GM10266 (cell line): Measurements from ENCODE around the gene LYRM7.
"Not testable (repeated sequence)": the region's sequence is repeated elsewhere in the genome, so short reads cannot be mapped to it uniquely, and the experiment has no call there.

Experiments
- DNase-seq: peaks from one replicate; pipeline ENCODE4 v3.0.0; 2012; ENCODE audit errors: extremely low spot score
- TF ChIP-seq, protein P1 (sequence below): IDR thresholded peaks from 2 replicates; pipeline ENCODE4 v1.5.1; 2012; ENCODE audit warnings: mild to moderate bottlenecking, low read depth; ENCODE audit not compliant: control insufficient read depth, insufficient read depth; ENCODE audit errors: missing control alignments

LYRM7 gene

DNA sequence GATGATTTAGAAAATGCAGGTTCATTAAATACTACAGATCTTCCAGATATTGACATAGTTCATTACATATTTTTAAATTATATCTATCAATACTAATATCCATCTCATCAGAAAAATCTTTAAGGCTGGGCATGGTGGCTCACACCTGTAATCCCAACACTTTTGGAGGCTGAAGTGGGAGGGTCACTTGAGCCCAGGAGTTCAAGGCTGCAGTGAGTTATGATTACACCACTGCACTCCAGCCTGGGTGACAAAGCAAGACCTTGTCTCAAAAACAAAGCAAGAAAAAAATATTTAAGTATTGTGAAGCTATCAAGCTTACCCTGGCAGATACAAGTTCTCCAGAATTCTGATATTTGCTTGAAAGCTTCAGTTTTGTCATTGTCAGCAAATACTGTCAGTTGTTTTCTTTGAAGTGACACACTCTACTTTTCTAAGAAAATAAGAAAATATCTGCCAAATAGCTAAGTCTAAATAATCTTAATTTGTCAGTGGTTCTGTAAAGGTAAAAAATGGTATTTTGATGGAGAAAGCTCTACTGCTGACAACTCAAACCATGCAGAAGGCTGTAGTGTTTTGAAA lies 14.9 kb downstream of the LYRM7 start:
- DNase-seq, result no peak
- TF ChIP-seq, protein P1, sequence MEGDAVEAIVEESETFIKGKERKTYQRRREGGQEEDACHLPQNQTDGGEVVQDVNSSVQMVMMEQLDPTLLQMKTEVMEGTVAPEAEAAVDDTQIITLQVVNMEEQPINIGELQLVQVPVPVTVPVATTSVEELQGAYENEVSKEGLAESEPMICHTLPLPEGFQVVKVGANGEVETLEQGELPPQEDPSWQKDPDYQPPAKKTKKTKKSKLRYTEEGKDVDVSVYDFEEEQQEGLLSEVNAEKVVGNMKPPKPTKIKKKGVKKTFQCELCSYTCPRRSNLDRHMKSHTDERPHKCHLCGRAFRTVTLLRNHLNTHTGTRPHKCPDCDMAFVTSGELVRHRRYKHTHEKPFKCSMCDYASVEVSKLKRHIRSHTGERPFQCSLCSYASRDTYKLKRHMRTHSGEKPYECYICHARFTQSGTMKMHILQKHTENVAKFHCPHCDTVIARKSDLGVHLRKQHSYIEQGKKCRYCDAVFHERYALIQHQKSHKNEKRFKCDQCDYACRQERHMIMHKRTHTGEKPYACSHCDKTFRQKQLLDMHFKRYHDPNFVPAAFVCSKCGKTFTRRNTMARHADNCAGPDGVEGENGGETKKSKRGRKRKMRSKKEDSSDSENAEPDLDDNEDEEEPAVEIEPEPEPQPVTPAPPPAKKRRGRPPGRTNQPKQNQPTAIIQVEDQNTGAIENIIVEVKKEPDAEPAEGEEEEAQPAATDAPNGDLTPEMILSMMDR, result no peak

DNA sequence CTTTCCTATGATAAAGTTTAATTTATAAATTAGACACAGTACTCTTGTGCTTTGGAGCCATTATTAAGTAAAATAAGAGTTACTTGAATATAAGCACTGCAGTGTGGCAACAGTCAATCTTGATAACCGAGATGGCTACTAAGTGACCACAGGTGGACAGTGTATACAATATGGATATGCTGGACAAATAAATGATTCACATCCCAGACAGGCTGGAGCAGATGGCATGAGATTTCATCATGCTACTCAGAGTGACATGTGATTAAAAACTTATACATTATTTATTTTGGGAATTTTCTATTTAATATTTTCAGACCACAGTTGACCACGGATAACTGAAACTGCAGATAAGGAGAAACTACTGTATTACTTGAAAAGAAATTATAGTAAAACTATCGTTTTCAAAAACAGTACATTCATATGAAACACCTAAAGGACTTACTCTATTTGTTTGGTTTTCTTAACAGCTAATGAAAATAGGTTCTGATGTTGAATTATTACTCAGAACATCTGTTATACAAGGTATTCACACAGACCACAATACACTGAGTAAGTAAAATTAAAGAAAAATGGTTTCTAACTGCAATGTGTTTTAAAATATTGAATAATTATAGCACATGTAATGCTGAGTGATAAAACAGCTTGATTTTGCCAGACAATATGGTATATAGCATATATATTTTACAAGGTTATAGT lies 16.0 kb downstream of the LYRM7 start:
- no peak for DNase-seq
- TF ChIP-seq, protein P1, result no peak

DNA sequence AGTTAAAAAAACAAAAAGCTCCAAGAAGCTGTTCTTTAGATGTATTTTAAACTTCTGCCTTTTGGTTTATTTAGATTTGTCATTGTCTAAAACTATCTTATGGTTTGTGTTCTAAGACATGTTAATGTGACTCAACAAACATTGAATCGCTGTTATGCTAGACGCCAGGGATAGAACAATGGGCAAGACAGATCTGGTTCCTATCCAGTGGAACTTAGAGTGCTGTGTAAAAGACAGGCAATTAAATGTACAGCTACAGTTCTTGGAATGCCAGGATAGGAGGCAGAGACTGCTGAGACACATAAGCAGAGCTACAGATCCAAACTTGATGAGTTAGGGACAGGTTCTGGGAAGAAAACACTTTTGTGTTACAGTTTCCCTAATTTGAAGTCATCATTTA lies 22.4 kb downstream of the LYRM7 start:
- TF ChIP-seq, protein P1, result no peak
- no peak for DNase-seq

DNA sequence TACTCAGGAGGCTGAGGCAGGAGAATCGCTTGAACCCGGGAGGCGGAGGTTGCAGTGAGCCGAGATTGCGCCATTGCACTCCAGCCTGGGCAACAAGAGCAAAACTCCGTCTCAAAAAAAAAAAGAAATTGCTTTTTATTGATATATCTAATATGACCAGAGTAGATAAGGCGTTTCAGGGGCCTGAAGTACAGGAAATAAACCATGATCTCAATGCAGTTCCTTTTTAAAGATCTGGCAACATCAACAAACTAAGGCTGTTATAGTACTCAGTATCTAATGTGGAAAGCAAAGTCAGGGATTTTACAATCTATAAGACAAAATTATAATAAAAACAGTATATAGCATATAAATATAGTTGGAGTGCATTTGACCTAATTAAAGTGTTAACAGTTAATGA lies 23.2 kb downstream of the LYRM7 start:
- not testable (repeated sequence) for DNase-seq

DNA sequence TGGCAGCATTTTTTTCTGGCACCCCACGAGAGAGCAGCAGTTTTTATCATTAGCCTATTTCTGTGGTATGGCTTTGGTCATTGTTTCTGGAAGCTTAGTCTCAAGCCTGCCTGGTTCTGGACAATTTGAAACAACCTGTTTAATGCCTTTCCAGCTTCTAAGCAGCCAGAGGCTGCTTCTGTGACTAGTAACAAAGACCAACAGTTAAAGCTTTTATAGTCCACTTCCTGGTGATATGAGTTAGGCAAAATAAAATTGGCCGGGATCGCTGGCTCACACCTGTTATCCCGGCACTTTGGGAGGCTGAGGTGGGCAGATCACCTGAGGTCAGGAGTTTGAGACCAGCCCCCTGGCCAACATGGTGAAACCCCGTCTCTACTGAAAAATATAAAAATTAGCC lies 24.0 kb downstream of the LYRM7 start:
- TF ChIP-seq, protein P1, result no peak
- no peak for DNase-seq

DNA sequence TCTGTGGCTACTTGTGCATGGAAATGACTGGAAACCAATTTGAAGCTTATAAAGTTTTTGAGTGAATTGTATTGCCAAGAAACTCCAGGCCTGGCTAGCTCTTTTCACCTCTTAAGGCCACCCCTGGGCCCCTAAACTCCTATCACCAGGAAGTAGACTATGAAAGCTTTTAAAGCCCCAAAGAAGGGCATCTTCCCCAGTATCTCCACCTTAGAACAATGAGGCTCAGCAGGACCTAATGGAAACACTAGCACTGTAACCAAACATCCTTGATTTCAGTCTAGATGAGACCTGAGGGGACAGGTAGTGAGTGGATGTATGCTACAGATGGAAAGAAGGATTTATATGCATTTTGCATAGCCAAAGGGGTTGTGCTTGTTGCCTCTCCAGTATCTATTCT lies 25.0 kb downstream of the LYRM7 start:
- DNase-seq, result no peak
- TF ChIP-seq, protein P1, result no peak

DNA sequence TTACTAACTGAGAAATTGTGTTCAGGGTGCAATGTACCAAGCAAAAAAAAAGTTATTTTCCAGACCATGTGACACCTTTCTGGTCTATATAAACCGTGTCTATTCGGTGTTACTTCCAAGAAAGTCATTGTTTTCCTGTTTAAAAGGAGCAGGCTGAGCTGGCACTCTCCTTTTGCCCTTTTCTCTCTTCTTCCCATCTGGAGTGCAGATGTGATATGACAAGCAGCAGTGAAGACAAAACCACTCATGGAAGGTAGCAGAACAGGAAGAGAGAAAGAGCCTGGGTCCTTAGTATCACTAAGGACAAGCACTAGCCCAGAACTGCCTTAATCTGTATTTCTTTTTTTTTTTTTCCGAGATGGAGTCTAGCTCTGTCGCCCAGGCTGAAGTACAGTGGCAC lies 25.6 kb downstream of the LYRM7 start:
- no peak for DNase-seq
- TF ChIP-seq, protein P1, result no peak

DNA sequence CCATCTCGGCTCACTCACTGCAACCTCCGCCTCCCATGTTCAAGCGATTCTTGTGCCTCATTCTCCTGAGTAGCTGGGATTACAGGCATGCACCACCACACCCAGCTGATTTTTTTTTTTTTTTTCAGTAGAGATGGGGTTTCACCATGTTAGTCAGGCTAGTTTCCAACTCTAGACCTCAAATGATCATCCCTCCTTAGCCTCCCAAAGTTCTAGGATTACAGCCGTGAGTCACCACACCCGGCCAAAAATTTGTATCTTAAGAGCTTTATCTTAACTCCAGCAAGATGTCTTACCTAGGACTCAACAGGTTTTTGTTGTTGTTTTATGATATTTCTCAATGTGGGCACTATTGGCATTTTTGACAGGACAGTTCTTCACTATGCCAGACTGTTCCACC lies 27.9 kb downstream of the LYRM7 start:
- TF ChIP-seq, protein P1, result no peak
- no peak for DNase-seq
